NCI-H146 (cell line): ENCODE measurements around the gene DCTN2.
"Not testable (repeated sequence)": the region's sequence is repeated elsewhere in the genome, so short reads cannot be mapped to it uniquely, and the experiment has no call there.

Experiments used
- DNase-seq: peaks from one replicate; lab custom pipeline; 2025; lab: John Stamatoyannopoulos, UW

The DCTN2 gene

DNA sequence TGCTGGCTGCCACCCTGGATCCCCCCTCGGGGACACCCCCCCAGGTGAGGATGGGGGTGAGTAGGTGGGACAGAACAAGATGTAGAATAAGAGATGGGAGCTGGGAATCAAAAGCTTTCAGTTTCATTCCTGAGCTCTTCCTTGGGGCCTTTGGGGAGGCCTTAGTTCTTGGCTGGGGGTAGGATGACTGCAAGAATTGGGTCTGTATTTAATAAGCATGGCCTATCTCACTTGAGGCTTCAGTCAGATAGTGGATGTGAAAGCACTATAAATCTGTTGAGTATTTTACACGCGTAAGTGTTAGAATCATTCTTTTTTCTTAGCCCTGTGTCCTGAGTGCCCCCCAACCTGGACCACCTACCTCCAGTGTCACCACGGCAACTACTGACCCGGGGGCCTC is 19.8 kb downstream of the DCTN2 start:
- no peak for DNase-seq

DNA sequence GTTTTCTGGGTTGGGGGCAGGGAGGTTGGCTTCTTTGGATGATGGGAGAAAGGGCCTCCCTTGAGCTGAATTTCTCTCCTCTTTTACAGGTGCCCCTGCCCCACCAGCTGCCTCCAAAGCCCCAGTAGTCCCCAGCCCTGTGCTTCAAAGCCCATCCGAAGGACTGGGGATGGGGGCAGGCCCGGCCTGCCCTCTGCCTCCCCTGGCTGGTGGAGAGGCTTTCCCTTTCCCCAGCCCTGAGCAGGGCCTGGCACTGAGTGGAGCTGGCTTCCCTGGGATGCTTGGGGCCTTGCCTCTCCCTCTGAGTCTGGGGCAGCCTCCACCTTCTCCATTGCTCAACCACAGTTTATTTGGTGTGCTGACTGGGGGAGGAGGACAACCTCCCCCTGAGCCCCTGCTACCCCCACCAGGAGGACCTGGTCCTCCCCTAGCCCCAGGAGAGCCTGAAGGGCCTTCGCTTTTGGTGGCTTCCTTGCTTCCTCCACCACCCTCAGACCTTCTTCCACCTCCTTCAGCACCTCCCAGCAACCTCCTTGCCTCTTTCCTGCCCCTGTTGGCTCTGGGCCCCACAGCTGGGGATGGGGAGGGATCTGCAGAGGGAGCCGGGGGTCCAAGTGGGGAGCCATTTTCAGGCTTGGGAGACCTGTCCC is 20.4 kb downstream of the DCTN2 start:
- DNase-seq, result no peak

DNA sequence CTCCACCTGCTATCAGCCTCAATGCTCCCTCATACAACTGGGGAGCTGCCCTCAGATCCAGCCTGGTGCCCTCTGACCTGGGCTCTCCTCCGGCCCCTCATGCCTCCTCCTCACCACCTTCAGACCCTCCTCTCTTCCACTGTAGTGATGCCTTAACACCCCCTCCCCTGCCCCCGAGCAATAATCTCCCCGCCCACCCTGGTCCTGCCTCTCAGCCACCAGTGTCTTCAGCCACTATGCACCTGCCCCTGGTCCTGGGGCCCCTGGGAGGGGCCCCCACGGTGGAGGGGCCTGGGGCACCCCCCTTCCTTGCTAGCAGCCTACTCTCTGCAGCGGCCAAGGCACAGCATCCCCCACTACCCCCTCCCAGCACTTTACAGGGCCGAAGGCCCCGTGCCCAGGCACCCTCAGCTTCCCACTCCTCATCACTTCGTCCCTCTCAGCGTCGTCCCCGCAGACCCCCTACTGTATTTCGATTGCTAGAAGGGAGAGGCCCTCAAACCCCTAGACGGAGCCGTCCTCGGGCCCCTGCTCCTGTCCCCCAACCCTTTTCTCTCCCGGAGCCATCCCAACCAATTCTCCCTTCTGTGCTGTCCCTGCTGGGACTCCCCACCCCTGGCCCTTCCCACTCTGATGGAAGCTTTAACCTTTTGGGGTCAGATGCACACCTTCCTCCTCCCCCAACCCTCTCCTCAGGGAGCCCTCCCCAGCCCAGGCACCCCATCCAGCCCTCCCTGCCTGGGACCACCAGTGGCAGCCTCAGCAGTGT is 21.2 kb downstream of the DCTN2 start:
- no peak for DNase-seq

DNA sequence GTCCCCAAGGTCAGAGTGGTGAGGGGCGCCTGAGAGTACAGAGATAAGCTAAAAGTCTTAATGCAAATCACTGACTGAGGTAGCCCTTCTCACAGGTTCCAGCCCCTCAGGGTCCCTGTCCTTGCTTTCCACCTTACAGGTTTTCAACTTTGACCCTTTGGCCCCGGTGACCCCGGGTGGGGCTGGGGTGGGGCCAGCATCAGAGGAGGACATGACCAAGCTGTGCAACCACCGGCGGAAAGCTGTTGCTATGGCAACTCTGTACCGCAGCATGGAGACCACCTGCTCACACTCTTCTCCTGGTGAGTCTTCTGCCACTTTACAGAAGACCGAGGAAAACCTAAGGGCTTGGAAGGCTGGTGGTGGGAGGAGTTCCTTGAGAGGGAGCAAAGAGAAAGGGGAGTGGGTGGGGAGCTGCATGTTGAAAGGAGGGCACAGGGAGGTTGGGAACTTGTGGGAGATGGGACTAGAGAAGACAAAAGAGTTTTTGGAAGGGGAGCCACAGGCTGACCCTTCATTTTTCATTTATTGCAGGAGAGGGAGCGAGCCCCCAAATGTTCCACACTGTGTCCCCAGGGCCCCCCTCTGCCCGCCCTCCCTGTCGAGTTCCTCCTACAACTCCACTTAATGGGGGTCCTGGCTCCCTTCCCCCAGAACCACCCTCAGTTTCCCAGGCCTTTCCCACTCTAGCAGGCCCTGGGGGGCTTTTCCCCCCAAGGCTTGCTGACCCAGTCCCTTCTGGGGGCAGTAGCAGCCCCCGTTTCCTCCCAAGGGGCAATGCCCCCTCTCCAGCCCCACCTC is 22.0 kb downstream of the DCTN2 start:
- DNase-seq, result no peak

DNA sequence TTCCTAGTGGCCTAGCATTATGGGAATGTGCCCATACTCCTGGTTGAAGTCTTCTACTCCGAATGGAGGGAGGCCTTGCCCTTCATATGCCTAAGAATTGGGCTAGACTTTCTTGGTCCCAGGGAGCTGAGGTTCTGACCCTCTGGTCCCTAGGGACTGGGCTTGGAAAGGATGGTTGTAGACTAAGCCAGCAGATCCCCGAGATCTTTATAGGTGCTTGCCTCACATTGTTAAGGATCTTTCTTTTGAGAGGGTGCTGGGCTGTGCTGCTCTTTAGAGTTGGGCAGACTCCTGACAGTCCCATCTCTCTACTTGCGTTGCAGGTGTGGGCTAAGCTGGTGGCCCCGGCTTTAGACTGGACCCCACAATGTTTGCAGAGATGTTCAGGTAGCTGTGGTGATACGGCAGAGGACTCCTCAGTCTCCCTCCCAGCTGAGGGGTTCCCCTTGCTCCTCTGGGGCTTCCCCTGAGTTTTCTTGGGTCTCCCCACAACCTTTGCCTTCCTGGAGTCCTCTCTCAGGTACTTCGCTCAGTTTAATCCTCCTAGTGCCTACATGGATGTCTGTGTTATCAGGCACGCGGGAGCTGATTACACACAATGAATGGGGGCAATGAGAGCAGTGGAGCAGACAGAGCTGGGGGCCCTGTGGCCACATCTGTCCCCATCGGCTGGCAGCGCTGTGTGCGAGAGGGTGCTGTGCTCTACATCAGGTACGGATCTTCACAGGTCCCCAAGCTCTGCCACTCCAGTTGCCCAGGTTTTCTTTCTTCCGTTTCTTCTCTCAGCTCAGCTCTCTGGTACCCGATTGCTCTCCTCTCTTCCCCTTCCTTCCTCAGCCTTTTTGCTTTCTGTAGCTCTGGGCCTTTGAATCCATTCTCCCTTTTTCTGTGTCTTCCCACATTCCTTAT is 23.0 kb downstream of the DCTN2 start:
- no peak for DNase-seq

DNA sequence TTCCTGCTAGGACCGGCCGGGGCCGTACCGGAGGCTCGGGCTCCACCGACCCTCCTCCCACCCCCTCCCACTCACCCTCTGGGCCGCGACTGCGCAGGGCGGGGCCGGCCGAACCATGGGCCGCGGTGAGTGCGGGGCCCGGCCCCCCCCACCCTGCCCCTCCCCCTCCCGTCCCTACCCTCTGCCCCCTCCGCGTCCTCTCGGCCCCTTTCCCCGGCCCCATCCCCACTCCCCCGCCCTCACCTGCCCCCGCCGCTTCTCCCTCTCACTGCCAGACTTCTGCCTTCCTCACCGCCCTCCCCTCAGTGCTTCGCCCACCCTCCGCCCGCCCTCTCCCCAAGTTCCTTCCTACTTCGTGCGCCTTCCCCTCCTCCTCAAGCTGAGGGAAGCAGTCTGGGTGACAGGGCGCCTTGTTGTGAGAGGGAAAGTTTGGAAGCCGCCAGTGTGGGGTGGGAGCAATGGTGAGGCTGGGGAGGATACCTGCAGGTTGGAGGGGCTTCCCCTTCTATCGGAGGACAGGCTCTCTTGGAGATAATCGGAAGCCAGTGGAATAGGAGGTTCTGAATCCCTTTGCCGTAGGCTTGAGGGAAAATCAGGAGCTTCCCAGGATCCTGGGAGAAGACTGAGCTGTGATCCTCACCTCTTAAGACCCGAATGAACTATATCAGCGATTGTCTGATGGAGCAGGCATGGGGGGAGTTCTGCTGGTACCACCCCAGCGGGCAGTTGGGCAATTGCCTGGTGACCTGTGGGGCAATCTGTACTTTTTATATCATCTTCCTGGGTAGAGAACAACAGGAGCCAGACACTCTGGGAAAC is 23.9 kb downstream of the DCTN2 start:
- peak; percentile 57 for DNase-seq

DNA sequence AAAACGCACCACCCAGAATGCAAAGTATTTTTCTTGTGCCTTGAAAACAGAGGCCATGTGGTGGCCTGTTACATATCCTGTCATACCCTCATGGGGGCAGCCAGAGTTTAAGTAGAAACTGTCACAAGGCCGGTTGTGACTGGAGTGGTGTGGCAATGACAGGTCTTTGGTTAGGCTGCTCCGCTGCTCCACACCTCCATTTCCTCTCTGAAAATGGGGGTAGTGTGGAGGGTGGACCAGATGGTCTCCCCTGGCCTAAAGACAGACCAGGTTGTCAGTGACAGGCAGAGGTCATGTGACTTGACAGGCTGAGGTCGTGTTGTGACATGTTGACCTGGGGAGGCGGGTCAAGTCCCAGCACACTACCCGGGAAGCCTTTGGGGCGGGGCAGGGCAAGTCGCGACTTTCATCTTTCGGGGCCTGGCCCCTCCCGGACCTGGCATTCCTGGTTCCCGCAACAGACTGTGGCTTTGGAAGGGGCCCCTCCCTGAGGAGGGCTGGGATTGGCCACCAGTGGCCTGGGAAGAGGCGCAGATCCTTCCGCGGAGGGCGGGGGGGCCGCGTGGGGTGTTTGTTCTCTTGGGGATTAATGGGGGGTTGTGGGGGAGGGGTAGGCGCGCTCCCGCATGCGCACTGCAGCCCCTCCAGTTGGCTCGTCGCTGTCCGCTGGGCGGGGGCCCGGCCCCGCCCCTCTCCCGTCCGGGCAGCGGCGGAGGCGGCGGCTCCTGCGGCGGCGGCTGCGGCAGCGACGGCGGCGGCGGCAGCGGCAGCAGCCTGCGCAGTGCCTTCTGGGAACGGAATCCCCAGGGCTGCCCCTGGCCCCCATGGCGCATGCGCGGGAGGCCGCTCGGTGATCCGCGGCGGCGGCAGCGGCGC is 24.7 kb downstream of the DCTN2 start, which contains the start of gene MBD6:
Gene MBD6 (plus strand): TSS at position 814 of the 876 bp plus-strand sequence. CDS start 1,480 bp downstream, outside the sequence.
- peak; percentile 92 for DNase-seq

DNA sequence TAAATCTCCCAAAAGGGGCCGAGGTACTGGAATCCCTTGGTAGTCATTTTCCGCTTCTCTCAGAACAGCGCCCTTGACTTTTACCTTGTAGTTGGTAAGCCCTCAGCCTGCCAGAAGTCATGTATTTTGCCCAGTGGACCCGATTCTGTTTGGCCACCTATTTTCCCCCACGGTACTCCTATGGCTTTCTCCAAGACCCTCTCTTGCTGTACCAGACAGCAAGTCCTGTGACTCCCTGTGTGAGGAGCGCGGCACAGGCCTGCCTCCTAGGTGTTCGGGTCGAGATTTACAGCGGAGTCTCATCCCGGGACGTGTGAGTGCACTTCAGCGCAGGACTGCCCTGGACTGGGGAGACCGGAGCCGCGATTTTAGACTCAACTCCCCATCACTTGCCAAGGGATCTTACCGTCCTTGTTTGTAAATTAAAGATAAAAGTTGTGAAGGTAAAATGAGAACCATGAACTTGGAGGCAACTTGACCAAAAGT is 25.4 kb downstream of the DCTN2 start:
- peak; percentile 43 for DNase-seq

DNA sequence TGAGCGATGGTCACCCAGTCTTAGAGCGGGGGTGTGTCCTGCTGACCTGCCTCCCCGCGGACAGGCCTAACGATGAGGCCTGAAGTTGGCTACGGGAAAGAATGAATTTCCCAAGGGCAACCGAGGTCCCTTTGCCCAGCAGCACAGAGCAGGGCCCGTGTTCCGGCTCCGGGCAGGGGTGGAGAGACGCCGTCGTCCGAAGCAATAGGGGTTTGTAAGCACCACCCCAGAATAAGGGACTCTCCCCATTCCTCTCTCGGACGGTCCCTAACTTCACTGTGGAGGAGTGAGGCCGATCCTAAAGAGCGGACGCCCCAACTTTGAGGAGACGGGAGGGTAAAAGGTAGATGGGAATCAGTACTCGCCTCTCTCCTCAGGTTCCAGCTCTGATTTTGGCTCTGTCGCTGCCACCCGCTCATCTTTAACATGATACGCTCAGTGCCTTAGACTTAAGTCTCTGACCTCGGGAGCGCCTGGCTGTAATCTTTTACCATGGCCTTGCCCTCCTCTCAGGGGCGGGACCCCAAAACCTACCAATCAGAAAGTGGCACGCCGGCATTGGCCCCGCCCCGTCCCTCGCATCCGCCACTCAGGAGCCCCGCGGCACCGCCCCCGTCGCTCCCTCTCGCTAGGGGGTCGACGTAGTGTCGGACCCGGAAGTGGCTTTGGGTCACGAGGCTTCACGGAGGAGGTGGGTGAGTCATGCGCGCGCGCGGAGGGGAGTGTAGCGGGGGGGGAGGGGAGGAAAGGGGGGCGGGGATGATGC is 26.8 kb downstream of the DCTN2 start, which contains the start of gene DDIT3:
Gene DDIT3 (minus strand): TSS at position 462 of the 766 bp plus-strand sequence. CDS start 3,108 bp downstream, outside the sequence.
- DNase-seq, result peak; percentile 99

DNA sequence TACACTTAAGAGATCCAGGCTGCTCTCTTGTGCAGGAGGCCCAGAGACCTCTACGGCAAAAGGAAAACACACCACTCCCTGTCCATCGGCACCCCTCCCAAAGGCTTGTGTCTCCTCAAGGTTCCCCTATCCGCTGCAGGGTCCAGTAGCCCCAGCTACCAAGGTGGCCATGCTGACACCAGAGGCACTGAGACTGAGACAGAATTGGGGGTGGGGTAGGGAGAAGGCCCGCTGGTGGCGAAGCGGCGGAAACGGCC is 27.3 kb downstream of the DCTN2 start:
- no peak for DNase-seq

DNA sequence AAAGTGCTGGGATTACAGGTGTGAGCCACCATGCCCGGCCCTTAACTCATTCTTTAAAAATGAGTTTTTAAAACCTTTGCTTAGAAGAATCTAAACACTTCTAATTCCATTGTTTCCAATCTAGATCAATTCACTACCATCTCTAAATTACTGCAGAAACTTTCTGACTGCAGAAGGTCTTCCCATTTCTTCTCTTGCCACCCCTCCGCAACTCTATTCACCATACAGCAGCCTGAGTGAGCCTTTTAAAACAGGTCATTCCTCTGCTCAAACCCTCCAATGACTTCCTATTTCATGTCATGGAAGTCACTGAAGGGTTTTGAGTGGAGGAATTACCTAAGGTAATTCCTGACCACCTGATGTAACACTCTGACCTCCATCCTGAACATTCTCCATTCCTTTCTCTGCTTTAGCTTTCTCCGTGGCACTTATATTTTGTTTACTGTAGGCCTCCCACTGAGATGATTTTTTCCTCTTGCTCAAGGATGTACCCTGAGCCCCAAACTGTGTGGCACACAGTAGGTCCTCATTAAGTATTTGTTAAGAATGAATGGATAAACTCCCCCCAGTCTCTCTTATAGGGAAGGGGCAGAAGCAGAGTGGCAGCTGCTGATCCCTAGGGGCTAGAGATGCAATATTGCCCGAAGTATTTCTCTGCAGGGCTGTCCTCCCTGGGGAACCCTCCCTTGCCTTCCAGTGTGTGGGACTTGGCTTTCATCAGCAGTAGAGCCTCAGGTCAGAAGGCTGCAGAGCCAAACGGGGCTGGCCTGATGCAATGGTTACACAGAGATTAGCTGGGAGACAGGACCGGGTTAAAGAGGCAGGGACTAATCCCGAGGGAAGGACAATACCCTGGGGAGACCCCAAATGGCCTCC is 27.8 kb downstream of the DCTN2 start:
- peak; percentile 28 for DNase-seq

DNA sequence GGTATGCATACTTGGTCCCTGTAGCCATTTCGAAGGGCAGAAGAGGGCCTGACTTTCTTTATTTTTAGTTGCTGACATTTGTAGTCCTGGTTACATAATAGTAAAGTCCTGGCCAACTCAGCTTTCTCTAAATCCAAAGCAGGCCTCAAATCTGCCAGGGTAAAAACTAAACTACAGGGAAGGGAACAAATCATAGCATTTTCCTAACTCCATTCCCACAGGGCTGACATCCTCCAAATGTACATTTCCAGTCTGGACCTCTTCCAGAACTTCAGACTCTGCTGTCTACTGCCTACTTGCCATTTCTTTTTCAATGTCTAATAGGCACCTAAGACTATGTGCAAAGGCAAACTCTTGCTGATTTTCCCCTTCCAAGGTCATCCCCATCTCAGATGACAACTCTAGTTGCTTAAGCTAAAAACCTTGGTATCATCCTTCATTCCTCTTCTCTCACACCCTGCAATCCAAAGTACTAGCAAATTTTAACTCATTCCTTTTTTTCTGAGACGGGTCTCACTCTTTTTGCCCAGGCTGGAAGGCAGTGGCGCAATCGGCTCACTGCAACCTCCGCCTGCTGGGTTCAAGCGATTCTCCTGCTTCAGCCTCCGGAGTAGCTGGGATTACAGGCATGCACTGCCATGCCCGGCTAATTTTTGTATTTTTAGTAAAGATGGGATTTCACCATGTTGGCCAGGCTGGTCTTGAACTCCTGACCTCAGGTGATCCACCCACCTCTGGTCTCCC is 28.6 kb downstream of the DCTN2 start:
- DNase-seq, result no peak

DNA sequence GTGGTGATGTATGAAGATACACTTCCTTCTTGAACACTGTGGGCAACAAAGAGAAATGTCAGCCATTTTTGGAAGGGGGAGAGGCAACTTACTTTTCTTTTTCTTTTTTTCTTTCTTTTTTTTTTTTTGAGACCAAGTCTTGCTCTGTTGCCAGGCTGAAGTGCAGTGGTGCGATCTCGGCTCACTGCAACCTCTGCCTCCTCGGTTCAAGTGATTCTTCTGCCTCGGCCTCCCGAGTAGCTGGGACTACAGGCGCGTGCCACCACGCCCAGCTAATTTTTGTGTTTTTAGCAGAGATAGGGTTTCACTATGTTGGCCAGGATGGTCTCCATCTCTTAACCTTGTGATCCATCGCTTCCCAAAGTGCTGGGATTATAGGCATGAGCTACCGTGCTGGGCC is 29.3 kb downstream of the DCTN2 start:
- not testable (repeated sequence) for DNase-seq

DNA sequence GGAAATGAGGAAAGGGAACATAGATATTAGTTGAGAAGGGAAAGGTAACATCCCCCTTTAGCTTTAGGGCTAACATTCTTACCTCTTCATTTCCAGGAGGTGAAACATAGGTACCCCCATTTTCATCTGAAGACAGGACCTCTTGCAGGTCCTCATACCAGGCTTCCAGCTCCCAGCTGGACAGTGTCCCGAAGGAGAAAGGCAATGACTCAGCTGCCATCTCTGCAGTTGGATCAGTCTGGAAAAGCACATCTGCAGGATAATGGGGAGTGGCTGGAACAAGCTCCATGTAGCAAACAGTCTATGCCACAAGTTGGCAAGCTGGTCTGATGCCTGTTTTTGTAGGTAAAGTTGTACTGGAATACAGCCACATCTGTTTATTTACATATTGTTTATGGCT is 29.8 kb downstream of the DCTN2 start:
- no peak for DNase-seq

DNA sequence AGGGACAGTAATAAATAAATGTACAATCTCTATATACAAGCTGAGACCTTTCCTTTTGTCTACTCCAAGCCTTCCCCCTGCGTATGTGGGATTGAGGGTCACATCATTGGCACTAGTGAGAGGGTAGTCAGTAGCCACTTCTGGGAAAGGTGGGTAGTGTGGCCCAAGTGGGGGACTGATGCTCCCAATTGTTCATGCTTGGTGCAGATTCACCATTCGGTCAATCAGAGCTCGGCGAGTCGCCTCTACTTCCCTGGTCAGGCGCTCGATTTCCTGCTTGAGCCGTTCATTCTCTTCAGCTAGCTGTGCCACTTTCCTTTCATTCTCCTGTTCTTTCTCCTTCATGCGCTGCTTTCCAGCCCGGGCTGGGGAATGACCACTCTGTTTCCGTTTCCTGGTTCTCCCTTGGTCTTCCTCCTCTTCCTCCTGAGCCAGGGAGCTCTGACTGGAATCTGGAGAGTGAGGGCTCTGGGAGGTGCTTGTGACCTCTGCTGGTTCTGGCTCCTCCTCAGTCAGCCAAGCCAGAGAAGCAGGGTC is 30.3 kb downstream of the DCTN2 start:
- no peak for DNase-seq

DNA sequence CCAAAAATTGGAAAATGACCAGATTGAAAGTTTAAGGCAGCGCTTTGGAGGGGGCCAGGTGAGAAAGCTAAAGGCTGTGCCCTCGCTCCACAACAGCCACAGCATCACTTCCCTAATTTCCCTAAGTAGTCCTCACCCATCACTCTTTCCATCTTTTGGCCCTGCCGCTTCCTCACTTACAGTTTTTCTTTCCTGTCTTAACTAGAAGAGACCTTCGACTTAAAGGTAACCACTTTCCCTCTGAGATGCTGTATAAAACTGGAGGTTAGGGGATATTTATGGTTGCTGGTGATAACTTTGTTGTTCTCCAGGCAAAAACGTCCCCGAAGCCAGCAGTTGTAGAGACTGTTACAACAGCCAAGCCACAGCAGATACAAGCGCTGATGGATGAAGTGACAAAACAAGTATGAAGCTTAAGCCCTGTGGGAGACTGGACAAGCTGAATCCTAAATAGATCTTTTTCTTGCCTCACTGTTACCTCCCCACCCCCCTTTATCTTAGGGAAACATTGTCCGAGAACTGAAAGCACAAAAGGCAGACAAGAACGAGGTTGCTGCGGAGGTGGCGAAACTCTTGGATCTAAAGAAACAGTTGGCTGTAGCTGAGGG is 31.0 kb downstream of the DCTN2 start:
- DNase-seq, result no peak
